OCI-LY3 (cell line): ENCODE results near the gene CISH.

Source experiments
- CTCF ChIP-seq: fragments of 200-600, 300-600 bp; sonication (generic); IDR thresholded peaks from 2 replicates; pipeline ENCODE4 v1.5.1; 2014; ENCODE audit warnings: antibody characterized with exemption, low read length, low read depth
- EZH2phosphoT487 ChIP-seq: fragments of 200-600 bp; shearing (Covaris generic); IDR thresholded peaks from 2 replicates; pipeline ENCODE4 v1.6.1; 2018; ENCODE audit warnings: antibody characterized with exemption, mixed run types, low read depth

- no peak for TF ChIP-seq CTCF
- TF ChIP-seq EZH2phosphoT487 = no peak
These were observed 3.6 kb upstream of the CISH start for GRCh38 chr3:50615190-50615589.
